Measurements from ENCODE around the gene COX5A.
"Not testable (repeated sequence)": the region's sequence is repeated elsewhere in the genome, so short reads cannot be mapped to it uniquely, and the experiment has no call there.

COX5A gene

GRCh38 chr15:74955017-74955416 lies 17.1 kb upstream of the COX5A start:
- DNase-seq: no peak

GRCh38 chr15:74954515-74954914 lies 16.6 kb upstream of the COX5A start:
- DNase-seq: no peak

GRCh38 chr15:74951006-74951405 lies 13.1 kb upstream of the COX5A start:
- DNase-seq: no peak

GRCh38 chr15:74950078-74950908 lies 12.4 kb upstream of the COX5A start:
- peak; percentile 21 for DNase-seq

GRCh38 chr15:74937272-74937589 lies 642 bp downstream of the COX5A start:
- DNase-seq: no peak

- DNase-seq: not testable (repeated sequence)
Measured at GRCh38 chr15:74935193-74935592, 2.7 kb downstream of the COX5A start.

- DNase-seq: no peak
Measured at GRCh38 chr15:74933573-74933972, 4.3 kb downstream of the COX5A start.

GRCh38 chr15:74928771-74929198 lies 9.1 kb downstream of the COX5A start:
- no peak for DNase-seq

GRCh38 chr15:74924525-74924924 lies 13.3 kb downstream of the COX5A start:
- DNase-seq: no peak

GRCh38 chr15:74920456-74920855 lies 17.4 kb downstream of the COX5A start:
- DNase-seq: no peak

GRCh38 chr15:74917676-74918075 lies 20.2 kb downstream of the COX5A start:
- no peak for DNase-seq

GRCh38 chr15:74913799-74914198 lies 24.1 kb downstream of the COX5A start:
- not testable (repeated sequence) for DNase-seq

GRCh38 chr15:74913041-74913440 lies 24.8 kb downstream of the COX5A start:
- DNase-seq: no peak

- DNase-seq: no peak
Measured at GRCh38 chr15:74908635-74909034, 29.2 kb downstream of the COX5A start.

GRCh38 chr15:74907163-74907870 lies 30.6 kb downstream of the COX5A start:
- DNase-seq: no peak

GRCh38 chr15:74906450-74907162 lies 31.3 kb downstream of the COX5A start, which contains the start of gene FAM219B:
Gene FAM219B (minus strand): TSS chr15:74906851. CDS start chr15:74906800, 51 bp downstream.
- peak; percentile 43 for DNase-seq

- no peak for DNase-seq
Measured at GRCh38 chr15:74906067-74906449, 31.8 kb downstream of the COX5A start.

- DNase-seq: no peak
Measured at GRCh38 chr15:74904190-74904805, 33.6 kb downstream of the COX5A start.

- DNase-seq: no peak
Measured at GRCh38 chr15:74903676-74904075, 34.2 kb downstream of the COX5A start.

GRCh38 chr15:74902295-74903075 lies 35.4 kb downstream of the COX5A start:
- no peak for DNase-seq

- no peak for DNase-seq
Measured at GRCh38 chr15:74901612-74902063, 36.2 kb downstream of the COX5A start.

- DNase-seq: no peak
Measured at GRCh38 chr15:74897300-74897701, 40.6 kb downstream of the COX5A start.

Measured in DMS79 (cell line).